GM18870 (cell line): ENCODE results near the gene CRYBA1.
A peak's percentile ranks its signal among the peaks of the same experiment; 100 is the strongest.

ENCODE experiments used
- ATAC-seq: cut with Tn5 transposase; IDR thresholded peaks from one replicate; pipeline ENCODE4 v1.9.1; 2021; ENCODE audit warnings: moderate library complexity; ENCODE audit not compliant: unreplicated experiment

The CRYBA1 gene

DNA sequence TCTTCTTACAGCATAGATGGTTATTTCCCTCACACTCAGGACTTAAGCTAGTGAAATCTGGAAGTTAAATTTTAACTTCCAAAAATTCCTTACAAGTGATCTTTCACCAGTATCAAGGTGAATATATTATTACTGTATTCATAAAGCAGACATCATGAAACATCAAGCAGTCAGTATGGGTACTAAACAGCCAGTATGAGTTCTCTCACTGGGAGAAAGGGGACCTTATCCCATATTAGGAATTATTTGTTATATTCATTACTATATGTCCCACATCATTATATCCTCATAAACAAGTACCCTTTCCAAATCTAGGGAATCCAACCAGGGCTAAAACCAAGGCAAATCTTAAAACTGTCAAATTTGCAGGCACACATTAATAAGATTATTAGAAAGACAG is 32.0 kb downstream of the CRYBA1 start:
- ATAC-seq, result no peak

DNA sequence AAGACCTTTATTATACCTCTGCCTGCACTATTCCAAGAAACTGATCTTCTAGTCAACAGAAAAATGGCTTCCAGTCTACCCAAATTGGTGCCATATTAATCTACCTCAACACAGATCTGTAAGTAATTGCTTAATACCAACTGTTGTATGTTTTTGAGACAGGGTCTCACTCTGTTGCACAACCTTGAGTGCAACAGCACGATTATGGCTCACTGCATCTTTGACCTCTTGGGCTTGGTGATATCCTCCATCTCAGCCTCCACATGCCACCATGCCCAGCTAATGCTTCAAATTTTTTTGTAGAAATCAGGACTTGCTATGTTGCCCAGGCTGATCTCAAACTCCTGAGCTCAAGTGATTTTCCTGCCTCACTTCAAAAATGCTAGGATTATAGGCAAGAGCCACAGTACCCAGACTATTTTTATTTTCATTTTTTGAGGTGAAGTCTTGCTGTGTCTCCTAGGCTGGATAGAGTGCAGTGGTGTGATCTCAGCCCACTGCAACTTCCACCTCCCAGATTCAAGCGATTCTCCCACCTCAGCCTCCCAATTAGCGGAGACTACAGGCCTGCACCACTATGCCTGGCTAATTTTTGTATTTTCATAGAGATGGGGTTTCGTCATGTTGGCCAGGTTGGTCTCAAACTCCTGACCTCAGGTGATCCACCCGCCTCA is 32.9 kb downstream of the CRYBA1 start:
- no peak for ATAC-seq

DNA sequence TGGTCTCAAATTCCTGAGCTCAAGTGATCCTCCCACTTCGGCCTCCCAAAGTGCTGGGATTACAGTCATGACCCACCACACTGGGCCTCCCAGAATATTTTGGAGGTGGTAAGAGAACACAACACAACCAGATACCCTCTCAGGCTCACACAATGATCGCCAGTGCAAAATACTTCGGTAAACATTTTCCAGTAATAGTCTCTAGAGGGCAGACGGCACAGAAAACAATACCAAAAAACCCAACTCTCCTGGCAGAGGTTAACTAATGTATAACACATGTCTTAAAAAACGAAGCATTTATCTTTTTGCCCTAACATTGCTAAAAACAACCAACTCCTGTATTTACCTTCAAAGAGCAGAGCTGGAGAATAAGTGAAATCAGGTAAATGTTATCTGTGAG is 36.8 kb downstream of the CRYBA1 start:
- no peak for ATAC-seq

DNA sequence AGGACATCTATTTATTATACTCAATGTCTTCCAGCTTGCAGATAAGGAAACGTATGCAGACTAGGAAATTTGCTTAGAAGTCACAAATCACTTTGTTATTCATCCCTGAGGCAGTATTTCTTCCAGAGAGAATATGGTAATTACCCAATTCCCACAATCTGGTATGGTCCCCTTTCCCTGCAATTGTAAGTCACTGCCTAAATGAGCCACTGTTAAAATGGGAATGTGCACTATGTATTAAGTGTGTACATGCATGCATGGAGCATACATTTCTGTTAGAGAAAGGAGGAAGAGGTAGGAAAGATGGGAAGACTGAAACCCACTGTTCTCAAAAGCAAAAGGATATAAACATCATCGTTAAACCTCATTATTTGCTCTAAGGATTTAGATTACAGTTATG is 37.3 kb downstream of the CRYBA1 start:
- no peak for ATAC-seq

DNA sequence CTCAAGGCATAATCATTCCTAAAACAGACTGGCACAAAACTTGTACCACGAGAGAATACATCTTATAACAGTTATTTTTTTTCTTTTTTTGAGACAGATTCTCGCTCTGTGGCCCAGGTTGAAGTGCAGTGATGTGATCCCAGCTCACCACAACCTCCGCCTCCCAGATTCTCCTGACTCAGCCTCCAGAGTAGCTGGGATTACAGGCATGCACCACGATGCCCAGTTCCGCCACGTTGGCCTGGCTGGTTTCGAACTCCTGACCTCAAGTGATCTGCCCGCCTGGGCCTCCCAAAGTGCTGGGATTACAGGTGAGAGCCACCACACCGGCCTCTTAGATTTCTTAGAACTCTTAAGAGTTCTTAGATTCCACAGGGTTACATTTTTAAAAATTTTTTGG is 43.2 kb downstream of the CRYBA1 start:
- no peak for ATAC-seq

DNA sequence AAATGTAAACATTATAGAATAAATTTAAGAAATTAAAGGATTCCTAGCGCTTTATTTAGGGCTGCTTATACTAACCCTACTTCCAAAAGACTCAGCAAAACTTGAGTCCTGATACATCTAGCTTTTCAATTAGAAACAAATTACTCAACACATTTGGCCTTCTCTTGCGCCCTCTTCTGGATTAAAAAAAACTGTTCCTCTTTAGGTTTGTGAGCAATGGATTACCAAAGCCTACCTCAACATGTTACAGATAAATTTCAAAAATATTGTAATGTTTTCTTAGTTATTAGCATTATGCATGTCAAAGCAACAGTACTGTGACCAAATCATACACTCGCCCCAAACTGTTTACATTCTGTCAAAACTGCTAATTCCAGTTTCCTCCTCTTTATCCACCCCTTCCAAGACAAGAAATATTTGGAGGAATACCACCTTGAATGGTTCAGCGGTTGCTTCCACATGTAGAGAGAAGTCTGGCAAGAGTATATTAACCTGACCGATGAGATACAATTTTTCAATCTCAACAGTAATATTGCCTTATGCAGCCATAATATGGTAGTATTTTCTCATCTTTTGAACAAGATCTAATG is 44.6 kb downstream of the CRYBA1 start:
- ATAC-seq, result no peak

DNA sequence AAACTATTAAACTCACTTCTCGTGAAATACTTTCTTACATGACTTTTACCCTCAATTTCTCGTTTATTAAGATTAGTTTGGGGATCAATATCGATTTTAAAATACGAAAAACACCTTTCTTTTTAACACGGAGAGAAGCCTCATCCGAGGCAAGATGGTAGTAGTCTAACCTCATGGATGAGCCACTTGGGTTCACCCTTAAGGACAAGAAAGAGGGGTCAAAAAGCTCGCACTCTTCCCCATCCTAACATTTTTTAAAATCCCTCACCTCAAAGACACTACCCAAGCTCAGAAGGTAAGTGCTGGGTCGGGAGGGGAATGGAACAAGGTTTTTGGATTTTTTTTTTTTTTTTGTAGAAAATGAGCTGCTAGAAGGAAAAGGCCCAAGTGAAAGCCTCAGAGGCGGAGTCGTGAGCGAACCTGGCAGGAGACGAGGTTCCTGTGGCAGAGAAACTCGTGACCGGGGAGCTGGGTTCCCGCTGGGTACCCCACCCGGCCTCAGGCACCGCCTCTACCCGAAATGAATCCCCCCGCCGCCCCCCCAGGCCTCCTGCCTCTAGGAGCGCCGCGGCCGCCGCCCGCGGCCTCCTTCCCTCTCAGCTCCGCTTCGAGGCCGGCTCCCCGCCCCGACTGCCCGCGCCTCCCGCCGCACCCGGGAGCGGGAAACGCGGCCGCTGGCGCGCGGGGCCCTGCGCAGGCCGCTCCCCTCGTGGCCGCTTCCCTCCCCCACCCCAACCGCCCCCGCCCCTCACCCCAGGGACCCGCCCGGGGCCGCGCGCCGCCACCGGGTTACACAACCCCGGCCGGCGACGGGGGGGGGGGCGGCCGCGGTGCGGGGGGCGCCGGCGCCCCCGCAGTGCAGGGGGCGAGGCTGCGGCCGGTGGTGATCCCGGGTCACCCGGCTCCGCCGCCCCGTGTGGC is 45.7 kb downstream of the CRYBA1 start:
- ATAC-seq, result no peak

DNA sequence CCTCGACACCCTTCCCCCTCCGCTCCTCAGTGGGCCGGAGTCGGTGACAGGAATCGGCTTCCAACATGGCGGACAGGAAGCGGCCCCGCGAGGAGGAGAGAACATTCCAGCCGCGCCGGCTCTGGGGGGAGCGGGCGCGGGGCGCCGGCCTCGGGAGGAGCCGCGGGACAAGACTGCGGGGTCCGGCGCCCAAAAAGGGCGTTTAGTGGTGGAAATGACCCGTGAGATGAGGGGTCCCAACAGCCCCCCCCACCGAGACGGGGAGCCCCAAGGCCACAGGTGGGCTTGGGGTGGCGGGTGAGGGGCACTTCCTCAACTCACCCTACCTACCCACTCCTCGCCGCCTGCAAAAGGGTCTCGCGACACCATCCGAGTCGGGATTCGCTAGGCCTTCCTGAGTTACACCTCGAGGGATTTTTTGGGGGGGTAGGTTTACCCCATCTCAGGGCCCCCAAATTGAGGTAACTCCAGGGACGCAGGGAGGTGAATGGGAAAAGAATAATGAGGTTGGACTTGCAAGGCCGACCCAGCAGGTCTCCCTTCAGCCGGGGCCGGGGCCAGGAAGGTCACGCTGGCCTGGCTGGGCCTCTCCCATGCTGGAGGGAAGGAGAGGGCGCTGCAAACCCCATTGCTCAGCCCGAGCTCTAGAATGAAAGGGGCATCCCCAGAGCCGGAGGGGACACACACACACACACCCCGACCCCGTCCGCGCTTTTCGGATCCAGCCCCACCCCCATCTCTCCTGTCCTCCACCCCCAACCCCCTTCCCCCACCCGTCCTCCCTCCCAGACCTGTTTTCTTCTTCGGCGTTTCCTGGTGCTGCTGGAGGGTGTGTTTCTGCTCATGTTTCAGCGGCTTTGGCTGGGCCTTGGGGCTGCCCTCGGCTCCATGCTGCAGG is 46.6 kb downstream of the CRYBA1 start:
- no peak for ATAC-seq

DNA sequence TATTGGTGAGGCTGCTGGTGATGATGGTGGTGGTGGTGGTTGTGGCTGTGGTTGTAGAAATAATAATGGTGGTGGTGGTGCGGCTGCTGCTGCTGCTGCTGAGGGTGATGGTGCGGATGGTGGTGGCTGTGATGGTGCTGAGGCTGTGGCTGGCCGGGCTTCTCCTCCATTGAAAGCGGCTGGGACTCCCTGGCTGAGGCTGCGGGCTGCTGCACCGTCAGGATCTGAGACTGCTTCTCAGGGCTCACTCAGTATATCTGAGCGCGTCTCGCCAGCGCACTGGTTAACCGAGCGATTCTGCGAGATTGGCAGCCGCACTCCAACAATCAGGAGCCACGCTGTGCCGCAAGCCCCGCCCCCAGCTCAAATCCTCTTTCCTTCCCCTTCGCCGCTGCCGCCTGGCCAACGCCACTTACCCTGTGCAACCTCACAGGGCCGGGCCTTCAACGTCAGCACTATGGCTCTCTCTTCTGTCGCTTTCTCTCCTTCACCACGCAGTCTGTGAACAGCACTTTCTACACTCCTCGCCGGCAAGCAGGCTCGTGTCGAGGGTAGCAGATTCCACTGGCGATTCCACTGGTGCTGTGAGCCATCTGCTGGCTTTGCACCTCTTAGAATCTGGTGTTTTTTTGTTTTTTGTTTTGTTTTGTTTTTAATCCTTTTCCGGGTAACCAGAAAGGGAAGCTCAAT is 47.4 kb downstream of the CRYBA1 start, which contains the start of gene NUFIP2:
NUFIP2 (minus strand) TSS at position 259 of the 690 bp plus-strand sequence; CDS start at position 170, 89 bp downstream.
- ATAC-seq, result peak; percentile 86

DNA sequence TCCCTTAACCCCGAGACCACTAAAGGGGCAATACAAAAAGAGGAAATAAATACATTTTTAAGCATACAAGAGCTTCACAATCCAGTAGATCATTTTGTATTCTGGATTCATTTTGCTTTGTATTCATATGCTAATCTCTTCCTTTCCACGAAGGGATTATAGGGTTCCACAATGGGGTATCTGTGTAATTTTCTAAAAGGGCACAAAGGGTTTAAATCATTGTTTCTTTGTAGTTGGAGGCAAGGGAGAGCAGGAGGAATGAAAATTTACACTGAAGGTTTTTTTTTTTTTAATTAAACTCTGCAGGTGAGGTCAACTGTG is 47.9 kb downstream of the CRYBA1 start:
- ATAC-seq, result no peak

DNA sequence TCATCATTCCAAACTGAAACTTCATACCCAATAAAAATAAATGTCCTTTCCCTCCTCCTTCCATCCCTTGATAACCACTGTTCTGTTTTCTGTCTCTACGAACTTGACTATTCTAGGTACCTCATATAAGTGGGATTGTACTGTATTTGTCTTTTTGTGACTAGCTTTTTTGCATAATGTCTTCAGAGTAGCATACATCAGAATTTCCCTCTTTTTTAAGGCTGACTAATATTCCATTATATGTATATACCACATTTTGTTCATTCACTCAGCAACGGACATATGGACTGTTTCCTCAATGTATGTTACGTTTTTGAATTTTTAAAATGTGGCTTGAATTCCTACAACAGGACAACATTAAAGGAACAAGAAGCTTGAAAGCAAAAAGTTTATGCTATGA is 48.8 kb downstream of the CRYBA1 start:
- ATAC-seq, result no peak

DNA sequence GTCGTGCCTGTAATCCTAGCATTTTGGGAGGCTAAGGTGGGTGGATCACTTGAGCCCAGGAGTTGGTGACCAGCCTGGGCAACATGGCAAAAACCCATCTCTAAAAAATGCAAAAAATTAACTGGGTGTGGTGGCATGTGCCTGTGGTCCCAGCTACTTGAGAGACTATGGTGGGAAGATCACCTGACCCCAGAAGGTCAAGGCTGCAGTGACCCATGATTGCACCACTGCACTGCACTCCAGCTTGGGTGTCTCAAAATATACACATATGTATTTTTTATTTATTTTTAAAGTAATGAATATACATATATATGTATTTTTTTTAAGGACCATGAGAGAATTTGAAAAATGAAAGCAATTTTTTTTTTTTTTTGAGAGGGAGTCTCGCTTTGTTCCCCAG is 52.4 kb downstream of the CRYBA1 start:
- no peak for ATAC-seq

DNA sequence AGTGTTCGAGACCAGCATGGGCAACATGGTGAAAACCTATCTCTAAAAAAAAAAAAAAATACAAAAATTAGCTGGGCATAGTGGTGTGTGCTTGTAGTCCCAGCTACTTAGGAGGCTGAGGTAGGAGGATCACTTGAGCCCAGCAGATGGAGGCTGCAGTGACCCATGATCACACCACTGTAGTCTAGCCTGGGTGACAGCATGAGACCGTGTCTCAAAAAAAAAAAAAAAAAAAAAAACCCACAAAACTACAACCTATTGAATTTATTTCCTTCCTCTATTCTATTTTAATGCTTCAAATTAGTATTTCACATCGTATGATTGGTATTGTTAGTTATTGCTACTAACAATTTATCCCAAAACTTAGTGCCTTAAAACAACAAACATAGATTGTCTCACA is 56.7 kb downstream of the CRYBA1 start:
- no peak for ATAC-seq
